ENCODE data around the gene DPY19L2.
"Not testable (repeated sequence)": the region's sequence is repeated elsewhere in the genome, so short reads cannot be mapped to it uniquely, and the experiment has no call there.

DNA sequence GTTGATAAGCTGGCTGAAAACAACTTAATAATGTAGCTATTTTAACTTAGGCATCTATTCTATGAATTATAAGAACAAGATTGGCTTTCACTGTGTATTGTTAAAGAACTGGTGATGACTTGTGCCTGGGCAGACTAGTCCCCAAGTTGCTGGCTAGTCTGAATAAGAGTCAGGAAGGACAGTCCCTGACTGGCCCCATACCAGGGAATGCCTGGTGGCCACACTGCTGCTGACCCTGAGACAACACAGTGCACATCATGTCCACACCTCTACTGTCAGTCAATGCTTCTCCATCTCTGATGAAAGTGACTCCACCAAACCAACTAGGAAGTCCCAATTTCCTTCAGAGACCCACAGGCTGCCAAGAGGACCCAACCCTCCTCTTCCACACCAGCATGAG is 130.5 kb downstream of the DPY19L2 start:
- TF ChIP-seq HHEX (CRISPR knock-in tag; IDR thresholded peaks at IDR 0.05); BRCA1 (CRISPR knock-in tag; IDR thresholded peaks at IDR 0.05); ZBTB4 (CRISPR knock-in tag; IDR thresholded peaks at IDR 0.05; ENCODE audit: borderline replicate concordance); NR2F2 (IDR thresholded peaks at IDR 0.05; ENCODE audit: borderline replicate concordance, low read depth): not testable (repeated sequence)
- TF ChIP-seq, protein P1, sequence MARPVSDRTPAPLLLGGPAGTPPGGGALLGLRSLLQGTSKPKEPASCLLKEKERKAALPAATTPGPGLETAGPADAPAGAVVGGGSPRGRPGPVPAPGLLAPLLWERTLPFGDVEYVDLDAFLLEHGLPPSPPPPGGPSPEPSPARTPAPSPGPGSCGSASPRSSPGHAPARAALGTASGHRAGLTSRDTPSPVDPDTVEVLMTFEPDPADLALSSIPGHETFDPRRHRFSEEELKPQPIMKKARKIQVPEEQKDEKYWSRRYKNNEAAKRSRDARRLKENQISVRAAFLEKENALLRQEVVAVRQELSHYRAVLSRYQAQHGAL (CRISPR knock-in tag; IDR thresholded peaks at IDR 0.05; ENCODE audit: not compliant biosample characterization) = not testable (repeated sequence)
